ENCODE data around the gene RARRES1. TPM values are rescaled to one million over a fixed set of nuclear protein-coding genes. Genes with fewer than 3 reads are reported as not detected.
A peak's percentile ranks its signal among the peaks of the same experiment; 100 is the strongest.

Gene RARRES1
- total RNA-seq, 3 donors from 2014 or later, result 3.5 to 568 (median 403) TPM

DNA sequence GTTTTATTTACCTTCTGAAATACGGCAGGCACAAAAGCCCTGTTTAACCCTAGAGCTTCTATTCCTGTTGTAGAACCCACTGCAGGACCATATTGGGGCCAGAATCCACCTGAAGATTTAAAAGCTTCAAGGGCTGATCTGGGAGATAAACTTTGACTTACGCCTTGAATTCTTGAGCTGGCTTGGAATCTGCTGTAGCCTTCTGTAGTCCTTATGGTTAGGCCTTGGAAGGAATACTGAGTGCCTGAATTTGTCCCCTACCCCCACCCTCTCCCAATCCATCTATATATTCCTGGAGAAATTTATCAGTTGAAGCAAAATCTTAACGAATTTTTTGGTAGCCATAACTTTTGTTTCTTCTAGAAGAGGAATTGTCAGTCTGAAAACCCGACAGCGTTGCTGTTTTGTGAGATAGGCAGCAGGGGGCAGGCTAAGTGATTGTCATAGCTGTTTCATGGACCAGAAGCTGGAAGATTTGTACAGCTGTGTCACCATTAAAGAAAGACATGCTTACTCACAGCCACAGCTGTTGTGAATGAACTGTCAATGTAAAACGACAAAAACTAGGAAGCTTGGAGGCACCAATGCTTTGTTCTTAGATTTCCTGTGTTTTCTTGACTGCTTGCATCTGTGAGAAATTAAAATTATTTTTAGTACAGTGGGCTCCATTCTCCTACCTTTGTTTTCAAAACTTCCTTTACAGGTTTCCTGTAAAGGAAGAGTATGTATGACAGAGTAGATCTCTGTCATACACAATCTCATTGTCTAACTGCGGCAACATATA is 72.6 kb downstream of the RARRES1 start:
- Histone ChIP-seq H3K27me3 (no peaks in the 10 kb centered on the region), H3K36me3 (peaks cover under 1% of the 10 kb centered on the region), H3K27ac (no peak overlapping the region), H3K4me3 (no peak overlapping the region), H3K9me3 (no peaks in the 10 kb centered on the region), H3K4me1 (no peaks in the 10 kb centered on the region)
- intact Hi-C loops (cut with DNase I; ENCODE audit: low total_unique reads), result no loop called here
- TF ChIP-seq POLR2AphosphoS5 (IDR thresholded peaks at IDR 0.05) (no peak), CTCF (IDR thresholded peaks at IDR 0.05) (peak; percentile 20 to 52 (median 42)), POLR2A (IDR thresholded peaks at IDR 0.05) (no peak)
- DNase-seq (ENCODE audit: low spot score in 2 of 2), result no peak

- Histone ChIP-seq H3K36me3 (no peaks in the 10 kb centered on the region), H3K9me3 (no peaks in the 10 kb centered on the region), H3K27ac (no peak overlapping the region), H3K27me3 (no peaks in the 10 kb centered on the region), H3K4me3 (no peak overlapping the region), H3K4me1 (no peaks in the 10 kb centered on the region)
- intact Hi-C loops (cut with DNase I; ENCODE audit: low total_unique reads), result no loop called here
- no peak for DNase-seq (ENCODE audit: low spot score in 2 of 2)
- TF ChIP-seq POLR2AphosphoS5 (IDR thresholded peaks at IDR 0.05), result no peak
- no peak for TF ChIP-seq CTCF (IDR thresholded peaks at IDR 0.05)
- TF ChIP-seq POLR2A (IDR thresholded peaks at IDR 0.05), result no peak
Observed at GRCh38 chr3:158658889-158659288, 73.4 kb downstream of the RARRES1 start.

GRCh38 chr3:158652463-158652862 is 79.8 kb downstream of the RARRES1 start:
- Histone ChIP-seq H3K4me1 (no peaks in the 10 kb centered on the region), H3K4me3 (no peak overlapping the region), H3K36me3 (peaks cover 7% of the 10 kb centered on the region), H3K27me3 (no peaks in the 10 kb centered on the region), H3K9me3 (no peaks in the 10 kb centered on the region), H3K27ac (no peak overlapping the region)
- intact Hi-C loops (cut with DNase I; ENCODE audit: low total_unique reads), result no loop called here
- TF ChIP-seq POLR2AphosphoS5 (IDR thresholded peaks at IDR 0.05), result no peak
- no peak for TF ChIP-seq CTCF (IDR thresholded peaks at IDR 0.05)
- TF ChIP-seq POLR2A (IDR thresholded peaks at IDR 0.05), result no peak
- no peak for DNase-seq (ENCODE audit: low spot score in 2 of 2)

- Histone ChIP-seq H3K9me3 (no peaks in the 10 kb centered on the region), H3K36me3 (peaks cover 7% of the 10 kb centered on the region), H3K4me1 (no peaks in the 10 kb centered on the region), H3K27me3 (no peaks in the 10 kb centered on the region), H3K4me3 (no peak overlapping the region), H3K27ac (no peak overlapping the region)
- DNase-seq (ENCODE audit: low spot score in 2 of 2), result no peak
- no peak for TF ChIP-seq POLR2AphosphoS5 (IDR thresholded peaks at IDR 0.05)
- TF ChIP-seq CTCF (IDR thresholded peaks at IDR 0.05), result no peak
- TF ChIP-seq POLR2A (IDR thresholded peaks at IDR 0.05), result no peak
- intact Hi-C loops (cut with DNase I; ENCODE audit: low total_unique reads), result no loop called here
Observed at GRCh38 chr3:158651192-158651591, 81.1 kb downstream of the RARRES1 start.

DNA sequence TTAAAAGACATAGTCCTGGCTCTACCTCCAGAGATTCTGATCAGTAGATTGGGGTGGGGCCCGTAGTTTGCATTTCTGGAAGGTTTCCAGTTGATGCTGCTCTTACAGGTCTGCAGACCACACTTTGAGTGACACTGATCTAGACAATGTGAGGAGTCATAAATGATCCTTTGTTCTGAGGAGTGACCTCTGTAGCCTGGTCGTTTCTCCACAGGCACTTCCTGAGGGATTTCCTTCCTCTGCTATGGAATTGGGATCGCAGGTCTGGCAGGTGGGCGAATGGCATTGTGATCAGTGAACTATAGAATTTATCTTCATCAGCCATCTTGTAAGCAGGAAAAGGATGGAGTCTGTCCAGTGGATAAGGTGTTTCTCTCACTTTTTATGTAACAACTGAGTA is 82.5 kb downstream of the RARRES1 start:
- no peak for DNase-seq (ENCODE audit: low spot score in 2 of 2)
- peaks cover 7% of the 10 kb centered on the region for H3K36me3 ChIP-seq
- H3K4me3 ChIP-seq, result no peak overlapping the region
- H3K9me3 ChIP-seq, result no peaks in the 10 kb centered on the region
- no peaks in the 10 kb centered on the region for H3K27me3 ChIP-seq
- H3K27ac ChIP-seq, result no peak overlapping the region
- intact Hi-C loops (cut with DNase I; ENCODE audit: low total_unique reads), result no loop called here
- H3K4me1 ChIP-seq, result peaks cover 0 to 6% of the 10 kb centered on the region in 2 donors
- TF ChIP-seq POLR2AphosphoS5 (IDR thresholded peaks at IDR 0.05), result no peak
- TF ChIP-seq CTCF (IDR thresholded peaks at IDR 0.05), result no peak
- no peak for TF ChIP-seq POLR2A (IDR thresholded peaks at IDR 0.05)

All from breast epithelium (tissue), 4 donors.